Neural cell (in vitro differentiated cells): ENCODE measurements around the gene OTOR.

Source experiments
- RAD21 ChIP-seq: fragments of 450-650 bp; conservative IDR thresholded peaks from 2 replicates; pipeline ENCODE4 v1.6.1; 2014; ENCODE audit warnings: antibody characterized with exemption, mild to moderate bottlenecking, moderate library complexity
- SMC3 ChIP-seq: fragments of 450-650 bp; conservative IDR thresholded peaks from 2 replicates; pipeline ENCODE4 v1.6.1; 2014; ENCODE audit warnings: antibody characterized with exemption, mild to moderate bottlenecking, moderate library complexity; ENCODE audit not compliant: poor library complexity
- TF ChIP-seq, protein P1 (sequence below): fragments of 450-650 bp; IDR thresholded peaks from 2 replicates; pipeline ENCODE4 v1.5.1; 2014; ENCODE audit warnings: antibody characterized with exemption, mild to moderate bottlenecking, moderate library complexity; ENCODE audit not compliant: poor library complexity, severe bottlenecking

DNA sequence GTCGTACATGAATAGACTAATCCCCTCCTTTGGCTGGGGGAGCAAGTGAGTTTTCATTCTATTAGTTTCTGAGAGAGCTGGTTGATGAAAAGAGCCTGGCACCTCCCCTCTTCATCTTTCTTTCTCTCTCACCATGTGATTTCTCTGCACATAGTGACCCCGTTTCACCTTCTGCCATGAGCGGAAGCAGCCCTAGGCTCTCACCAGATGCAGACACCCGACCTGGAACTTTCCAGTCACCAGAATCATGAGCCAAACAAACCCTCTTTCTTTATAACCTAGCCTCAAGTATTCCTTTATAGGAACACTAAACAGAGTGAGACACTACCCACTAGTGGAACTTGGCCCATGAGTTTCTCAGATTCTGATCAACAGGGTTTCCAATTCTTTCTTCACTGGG is 16.4 kb downstream of the OTOR start:
- TF ChIP-seq, protein P1, sequence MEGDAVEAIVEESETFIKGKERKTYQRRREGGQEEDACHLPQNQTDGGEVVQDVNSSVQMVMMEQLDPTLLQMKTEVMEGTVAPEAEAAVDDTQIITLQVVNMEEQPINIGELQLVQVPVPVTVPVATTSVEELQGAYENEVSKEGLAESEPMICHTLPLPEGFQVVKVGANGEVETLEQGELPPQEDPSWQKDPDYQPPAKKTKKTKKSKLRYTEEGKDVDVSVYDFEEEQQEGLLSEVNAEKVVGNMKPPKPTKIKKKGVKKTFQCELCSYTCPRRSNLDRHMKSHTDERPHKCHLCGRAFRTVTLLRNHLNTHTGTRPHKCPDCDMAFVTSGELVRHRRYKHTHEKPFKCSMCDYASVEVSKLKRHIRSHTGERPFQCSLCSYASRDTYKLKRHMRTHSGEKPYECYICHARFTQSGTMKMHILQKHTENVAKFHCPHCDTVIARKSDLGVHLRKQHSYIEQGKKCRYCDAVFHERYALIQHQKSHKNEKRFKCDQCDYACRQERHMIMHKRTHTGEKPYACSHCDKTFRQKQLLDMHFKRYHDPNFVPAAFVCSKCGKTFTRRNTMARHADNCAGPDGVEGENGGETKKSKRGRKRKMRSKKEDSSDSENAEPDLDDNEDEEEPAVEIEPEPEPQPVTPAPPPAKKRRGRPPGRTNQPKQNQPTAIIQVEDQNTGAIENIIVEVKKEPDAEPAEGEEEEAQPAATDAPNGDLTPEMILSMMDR = no peak
- no peak for TF ChIP-seq SMC3
- no peak for TF ChIP-seq RAD21
